ENCODE results near the gene TBC1D12.

TBC1D12 gene

DNA sequence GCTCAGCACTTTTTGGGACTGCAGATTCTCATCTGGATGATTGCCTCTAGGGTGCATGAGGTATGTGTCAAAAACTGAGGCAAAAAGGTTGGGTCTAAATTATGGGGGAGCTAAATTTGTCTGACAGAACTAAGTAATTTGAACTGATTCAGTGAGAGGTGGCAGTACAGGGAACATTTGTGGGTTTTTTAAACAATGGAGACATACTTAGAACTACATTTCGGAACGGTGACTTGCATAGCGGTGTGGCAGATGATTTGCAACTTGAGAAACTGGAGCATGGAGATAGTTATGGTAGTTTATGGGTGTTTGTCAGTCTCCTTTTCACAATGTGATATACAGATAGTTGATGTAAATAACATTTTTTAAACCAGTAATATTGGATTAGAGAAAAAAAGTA is 14.6 kb downstream of the TBC1D12 start:
- Histone ChIP-seq H3K27me3 (ENCODE audit: insufficient read depth, low read length) (no peaks in the 10 kb centered on the region), H3K36me3 (ENCODE audit: insufficient read depth, low read length) (no peaks in the 10 kb centered on the region), H3K9me3 (ENCODE audit: low read length) (no peaks in the 10 kb centered on the region), H2AFZ (ENCODE audit: low read depth, low read length) (no peak overlapping the region), H3K4me3 (ENCODE audit: low read length) (no peak overlapping the region), H3K4me1 (ENCODE audit: insufficient read depth, low read length) (no peaks in the 10 kb centered on the region)

DNA sequence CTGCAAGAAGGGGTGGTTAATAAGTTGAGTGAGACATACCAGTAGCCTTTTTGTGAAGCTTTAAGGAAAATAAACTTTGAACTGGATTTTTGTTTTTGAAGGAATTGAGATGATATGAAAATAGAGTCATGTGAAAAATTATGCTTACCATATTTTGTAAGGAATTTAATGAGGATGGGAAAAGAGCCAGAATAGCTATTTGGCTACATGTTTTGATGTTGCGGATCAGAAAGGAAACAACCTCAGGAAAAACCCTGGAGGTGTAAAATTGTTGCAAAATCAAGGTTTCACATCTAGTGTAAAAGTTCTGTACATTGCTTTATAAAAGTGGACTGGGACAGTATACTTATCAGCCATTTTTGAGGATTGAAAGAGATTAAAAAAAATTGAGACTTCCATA is 15.0 kb downstream of the TBC1D12 start:
- H3K36me3 ChIP-seq (ENCODE audit: insufficient read depth, low read length), result no peaks in the 10 kb centered on the region
- H3K4me3 ChIP-seq (ENCODE audit: low read length), result no peak overlapping the region
- no peaks in the 10 kb centered on the region for H3K4me1 ChIP-seq (ENCODE audit: insufficient read depth, low read length)
- no peaks in the 10 kb centered on the region for H3K9me3 ChIP-seq (ENCODE audit: low read length)
- no peak overlapping the region for H2AFZ ChIP-seq (ENCODE audit: low read depth, low read length)
- no peaks in the 10 kb centered on the region for H3K27me3 ChIP-seq (ENCODE audit: insufficient read depth, low read length)

DNA sequence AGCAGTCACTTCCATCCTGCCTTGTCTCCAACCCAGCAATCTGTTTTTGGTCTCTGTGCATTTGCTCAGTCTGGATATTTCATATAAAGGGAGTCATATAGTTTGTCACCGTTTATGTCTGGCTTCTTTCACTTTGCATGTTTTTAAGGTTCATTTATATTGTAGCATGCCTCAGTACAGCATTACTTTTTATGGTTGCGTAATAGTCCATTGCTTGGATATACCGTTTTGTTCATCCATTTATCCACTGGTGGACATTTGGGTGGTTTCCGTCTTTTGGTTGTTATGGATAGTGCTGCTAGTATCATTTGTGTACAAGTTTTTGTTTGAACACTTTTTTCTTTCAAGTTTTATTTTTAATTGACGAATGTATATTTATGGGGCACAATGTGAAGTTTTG is 18.2 kb downstream of the TBC1D12 start:
- no peaks in the 10 kb centered on the region for H3K27me3 ChIP-seq (ENCODE audit: insufficient read depth, low read length)
- no peak overlapping the region for H3K4me3 ChIP-seq (ENCODE audit: low read length)
- H2AFZ ChIP-seq (ENCODE audit: low read depth, low read length), result no peak overlapping the region
- no peaks in the 10 kb centered on the region for H3K9me3 ChIP-seq (ENCODE audit: low read length)
- no peaks in the 10 kb centered on the region for H3K4me1 ChIP-seq (ENCODE audit: insufficient read depth, low read length)
- no peaks in the 10 kb centered on the region for H3K36me3 ChIP-seq (ENCODE audit: insufficient read depth, low read length)

DNA sequence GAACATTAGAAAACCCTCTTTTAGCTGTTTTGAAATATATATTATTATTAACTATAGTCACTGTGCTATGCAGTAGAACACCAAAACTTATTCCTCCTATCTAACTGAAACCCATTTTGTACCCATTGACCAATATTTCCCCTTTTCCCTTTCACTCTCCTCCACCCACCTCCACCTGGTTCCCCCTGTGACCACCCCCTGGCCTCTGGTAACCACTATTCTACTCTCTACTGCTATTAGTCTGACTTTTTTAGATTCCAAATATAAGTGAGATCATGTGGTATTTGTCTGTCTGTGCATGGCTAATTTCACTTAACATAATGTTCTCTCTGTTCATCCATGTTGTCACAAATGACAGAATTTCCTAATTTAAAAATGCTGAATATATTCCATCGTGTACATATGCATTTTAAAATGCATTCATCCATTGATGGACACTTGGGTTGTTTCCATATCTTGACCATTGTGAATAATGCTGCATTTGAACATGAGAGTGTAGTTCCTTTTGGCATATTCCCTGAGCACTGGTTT is 18.7 kb downstream of the TBC1D12 start:
- Histone ChIP-seq H3K9me3 (ENCODE audit: low read length) (no peaks in the 10 kb centered on the region), H3K27me3 (ENCODE audit: insufficient read depth, low read length) (no peaks in the 10 kb centered on the region), H3K4me3 (ENCODE audit: low read length) (no peak overlapping the region), H3K36me3 (ENCODE audit: insufficient read depth, low read length) (no peaks in the 10 kb centered on the region), H2AFZ (ENCODE audit: low read depth, low read length) (no peak overlapping the region), H3K4me1 (ENCODE audit: insufficient read depth, low read length) (no peaks in the 10 kb centered on the region)

DNA sequence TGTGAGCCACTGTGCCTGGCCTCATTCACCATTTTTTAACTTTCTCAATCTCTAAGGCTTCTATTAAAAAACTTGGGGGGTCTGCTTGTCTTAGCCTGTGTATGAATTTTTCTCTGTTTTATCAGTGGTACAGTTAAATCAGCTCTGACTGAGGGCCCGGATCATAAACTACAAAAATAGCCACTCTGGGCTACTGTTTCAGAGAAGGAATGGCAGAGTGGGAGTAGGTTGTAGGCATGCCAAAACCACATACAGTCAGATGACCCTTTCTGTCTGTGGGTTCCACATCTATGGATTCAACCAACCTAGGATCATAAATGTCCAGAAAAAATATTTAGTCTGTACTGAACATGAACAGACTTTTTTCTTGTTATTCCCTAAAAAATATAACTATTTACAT is 21.3 kb downstream of the TBC1D12 start:
- no peaks in the 10 kb centered on the region for H3K36me3 ChIP-seq (ENCODE audit: insufficient read depth, low read length)

DNA sequence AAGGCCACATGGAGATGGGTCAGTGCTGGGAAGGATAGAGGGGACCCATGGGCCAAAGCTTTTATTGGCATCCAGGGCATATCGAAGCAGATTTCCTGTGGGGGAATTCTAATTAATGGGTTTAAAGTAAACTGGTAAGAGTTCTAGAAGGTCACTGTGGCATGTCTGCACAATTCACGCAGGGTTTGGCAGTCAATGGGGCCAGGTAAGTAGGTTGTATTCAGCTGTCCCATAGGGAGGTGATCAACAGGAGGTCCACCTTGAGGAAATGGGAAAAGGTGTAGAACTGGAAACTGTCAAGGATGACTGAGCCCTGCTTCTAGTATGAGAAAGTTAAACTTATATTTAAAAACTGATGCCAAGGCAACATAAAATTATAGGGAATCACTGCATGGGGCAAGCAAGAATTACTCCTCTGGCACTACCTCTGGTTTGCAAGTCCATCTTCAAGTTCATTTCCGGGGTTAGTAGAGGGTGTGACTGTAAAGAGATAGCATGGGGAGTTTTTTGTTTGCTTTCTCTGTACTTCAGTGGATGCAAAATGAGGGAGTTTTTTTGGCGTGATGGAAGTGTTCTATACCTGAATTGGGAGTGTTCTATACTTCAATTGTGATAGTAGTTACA is 22.5 kb downstream of the TBC1D12 start:
- no peak overlapping the region for H2AFZ ChIP-seq (ENCODE audit: low read depth, low read length)
- H3K27me3 ChIP-seq (ENCODE audit: insufficient read depth, low read length), result no peaks in the 10 kb centered on the region
- H3K9me3 ChIP-seq (ENCODE audit: low read length), result no peaks in the 10 kb centered on the region
- H3K4me1 ChIP-seq (ENCODE audit: insufficient read depth, low read length), result no peaks in the 10 kb centered on the region
- no peaks in the 10 kb centered on the region for H3K36me3 ChIP-seq (ENCODE audit: insufficient read depth, low read length)
- H3K4me3 ChIP-seq (ENCODE audit: low read length), result no peak overlapping the region

More for the DNA sequence above, 21.3 kb downstream of the TBC1D12 start:
- Histone ChIP-seq H3K4me3 (ENCODE audit: low read length) (no peak overlapping the region), H3K9me3 (ENCODE audit: low read length) (no peaks in the 10 kb centered on the region), H2AFZ (ENCODE audit: low read depth, low read length) (no peak overlapping the region), H3K27me3 (ENCODE audit: insufficient read depth, low read length) (no peaks in the 10 kb centered on the region), H3K4me1 (ENCODE audit: insufficient read depth, low read length) (no peaks in the 10 kb centered on the region)

DNA sequence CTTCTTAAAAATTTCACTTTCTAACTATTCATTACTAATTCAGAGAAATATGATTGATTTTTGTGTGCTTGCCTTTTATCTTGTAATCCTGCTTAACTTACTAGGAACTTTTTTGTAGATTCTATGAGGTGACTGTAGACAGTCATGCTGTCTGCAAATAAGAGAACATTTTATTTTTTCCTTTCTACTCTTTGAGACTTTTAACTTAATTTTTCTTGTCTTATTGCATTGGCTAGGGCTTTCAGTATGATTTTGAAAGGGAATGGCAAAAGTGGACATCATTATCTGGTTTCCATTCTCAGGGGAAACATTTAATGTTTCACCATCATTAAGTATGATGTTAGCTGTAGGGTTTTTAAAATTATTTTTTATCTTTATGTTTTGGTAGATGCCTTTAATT is 23.6 kb downstream of the TBC1D12 start:
- Histone ChIP-seq H2AFZ (ENCODE audit: low read depth, low read length) (no peak overlapping the region), H3K27me3 (ENCODE audit: insufficient read depth, low read length) (no peaks in the 10 kb centered on the region), H3K4me1 (ENCODE audit: insufficient read depth, low read length) (no peaks in the 10 kb centered on the region), H3K36me3 (ENCODE audit: insufficient read depth, low read length) (no peaks in the 10 kb centered on the region), H3K4me3 (ENCODE audit: low read length) (no peak overlapping the region), H3K9me3 (ENCODE audit: low read length) (no peaks in the 10 kb centered on the region)

DNA sequence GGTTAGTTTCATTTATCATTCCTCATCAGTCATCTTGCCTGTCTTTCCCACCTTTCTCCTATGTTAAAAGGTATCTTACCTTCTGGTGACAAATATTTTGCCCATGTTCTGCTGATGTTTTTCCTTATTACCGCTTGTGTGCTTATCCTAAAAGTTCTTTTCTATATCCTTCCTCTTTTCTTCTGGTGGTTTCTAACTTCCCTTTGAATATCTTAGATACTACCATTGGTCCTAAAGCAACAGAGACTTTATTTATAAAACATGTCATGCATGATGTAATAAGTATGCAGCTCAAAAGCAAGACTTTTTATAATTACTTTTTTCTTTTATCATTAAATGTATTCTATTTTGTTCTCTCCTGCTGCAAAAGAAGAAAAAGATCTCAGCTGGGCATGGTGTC is 24.8 kb downstream of the TBC1D12 start:
- H3K4me3 ChIP-seq (ENCODE audit: low read length), result no peak overlapping the region
- no peaks in the 10 kb centered on the region for H3K9me3 ChIP-seq (ENCODE audit: low read length)
- H3K36me3 ChIP-seq (ENCODE audit: insufficient read depth, low read length), result no peaks in the 10 kb centered on the region
- H3K4me1 ChIP-seq (ENCODE audit: insufficient read depth, low read length), result no peaks in the 10 kb centered on the region
- no peak overlapping the region for H2AFZ ChIP-seq (ENCODE audit: low read depth, low read length)
- H3K27me3 ChIP-seq (ENCODE audit: insufficient read depth, low read length), result no peaks in the 10 kb centered on the region

DNA sequence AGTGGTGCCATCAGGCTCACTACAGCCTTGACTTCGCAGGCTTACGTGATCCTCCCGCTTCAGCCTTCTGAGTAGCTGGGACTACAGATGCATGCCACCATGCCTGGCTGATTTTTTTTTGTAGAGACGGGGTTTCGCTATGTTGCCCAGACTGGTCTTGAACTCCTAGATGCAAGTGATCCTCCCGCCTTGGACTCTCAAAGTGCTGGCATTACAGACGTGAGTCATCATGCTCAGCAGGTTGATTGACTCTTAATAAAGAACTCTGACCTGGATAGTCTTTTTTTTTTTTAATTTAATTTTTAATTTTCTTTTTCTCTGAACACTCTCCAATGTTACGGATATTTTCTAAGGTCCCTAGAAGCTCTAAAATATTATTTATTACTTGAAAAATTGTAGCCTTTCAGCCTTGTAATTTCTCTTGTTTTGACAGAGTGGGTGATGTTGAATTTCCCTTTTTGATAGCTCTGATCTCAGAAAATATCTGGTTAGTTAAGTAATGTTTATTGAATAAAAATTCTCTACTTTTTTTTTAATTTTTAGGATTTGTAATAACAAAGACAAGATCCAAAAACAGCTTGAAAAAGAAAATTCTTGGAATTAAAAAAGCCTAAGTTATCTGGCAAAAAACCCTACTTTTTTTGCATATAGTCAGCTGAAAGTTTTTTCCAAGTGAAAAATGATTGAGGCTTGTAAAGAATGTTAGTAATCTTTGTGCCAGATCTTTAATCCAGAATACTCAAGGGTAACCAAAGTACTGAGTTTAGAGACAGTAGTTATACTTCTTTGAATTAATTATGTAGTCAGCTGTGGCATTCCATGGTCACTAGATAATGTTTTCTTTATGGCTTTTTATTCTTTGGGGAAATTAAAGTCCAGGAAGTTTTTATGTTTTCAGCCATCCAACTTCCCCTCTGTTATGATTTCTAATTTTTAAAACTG is 26.7 kb downstream of the TBC1D12 start:
- H3K36me3 ChIP-seq (ENCODE audit: insufficient read depth, low read length), result no peaks in the 10 kb centered on the region
- H3K4me1 ChIP-seq (ENCODE audit: insufficient read depth, low read length), result no peaks in the 10 kb centered on the region
- H3K4me3 ChIP-seq (ENCODE audit: low read length), result no peak overlapping the region
- no peaks in the 10 kb centered on the region for H3K27me3 ChIP-seq (ENCODE audit: insufficient read depth, low read length)
- H2AFZ ChIP-seq (ENCODE audit: low read depth, low read length), result no peak overlapping the region
- no peaks in the 10 kb centered on the region for H3K9me3 ChIP-seq (ENCODE audit: low read length)

DNA sequence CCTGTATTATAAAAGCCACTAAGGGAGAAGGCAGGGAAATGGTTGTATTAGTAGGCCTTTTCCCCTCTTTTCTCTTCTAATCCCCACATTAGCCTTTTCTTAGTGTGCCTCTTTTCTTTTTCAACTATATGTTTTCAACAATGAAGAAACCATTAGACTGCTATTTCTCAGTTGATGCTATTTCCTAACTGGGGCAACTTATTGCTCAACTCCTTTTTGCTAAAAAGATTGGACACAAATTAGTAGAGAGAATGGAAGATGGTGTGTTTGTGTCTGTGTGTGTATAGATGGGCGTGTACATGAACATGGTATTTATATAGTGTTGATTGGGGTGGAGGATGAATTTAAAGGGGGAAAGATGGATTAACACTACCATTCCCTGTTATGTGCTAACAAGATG is 28.4 kb downstream of the TBC1D12 start:
- Histone ChIP-seq H2AFZ (ENCODE audit: low read depth, low read length) (no peak overlapping the region), H3K4me1 (ENCODE audit: insufficient read depth, low read length) (no peaks in the 10 kb centered on the region), H3K4me3 (ENCODE audit: low read length) (no peak overlapping the region), H3K9me3 (ENCODE audit: low read length) (no peaks in the 10 kb centered on the region), H3K36me3 (ENCODE audit: insufficient read depth, low read length) (no peaks in the 10 kb centered on the region), H3K27me3 (ENCODE audit: insufficient read depth, low read length) (no peaks in the 10 kb centered on the region)

DNA sequence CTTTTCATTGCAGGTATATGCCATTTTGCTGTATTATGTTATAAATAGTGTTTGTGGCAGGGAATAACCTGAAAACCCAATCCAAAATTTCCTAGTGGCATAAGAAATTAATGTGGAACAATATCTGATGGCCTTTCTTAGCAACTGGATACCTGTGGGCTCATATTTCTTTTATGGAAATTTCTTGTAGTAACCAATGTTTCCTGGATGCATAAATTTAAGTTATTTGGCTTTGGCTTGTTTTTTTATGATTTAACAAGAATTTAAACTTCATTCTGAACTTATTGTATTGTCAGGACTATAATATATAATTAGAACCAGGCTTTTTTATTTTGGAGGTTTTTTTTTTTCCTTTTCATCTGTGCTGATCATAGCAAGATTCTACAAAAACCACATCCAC is 30.1 kb downstream of the TBC1D12 start:
- no peaks in the 10 kb centered on the region for H3K36me3 ChIP-seq (ENCODE audit: insufficient read depth, low read length)
- H2AFZ ChIP-seq (ENCODE audit: low read depth, low read length), result no peak overlapping the region
- H3K4me1 ChIP-seq (ENCODE audit: insufficient read depth, low read length), result no peaks in the 10 kb centered on the region
- H3K9me3 ChIP-seq (ENCODE audit: low read length), result no peaks in the 10 kb centered on the region
- H3K27me3 ChIP-seq (ENCODE audit: insufficient read depth, low read length), result no peaks in the 10 kb centered on the region
- H3K4me3 ChIP-seq (ENCODE audit: low read length), result no peak overlapping the region

DNA sequence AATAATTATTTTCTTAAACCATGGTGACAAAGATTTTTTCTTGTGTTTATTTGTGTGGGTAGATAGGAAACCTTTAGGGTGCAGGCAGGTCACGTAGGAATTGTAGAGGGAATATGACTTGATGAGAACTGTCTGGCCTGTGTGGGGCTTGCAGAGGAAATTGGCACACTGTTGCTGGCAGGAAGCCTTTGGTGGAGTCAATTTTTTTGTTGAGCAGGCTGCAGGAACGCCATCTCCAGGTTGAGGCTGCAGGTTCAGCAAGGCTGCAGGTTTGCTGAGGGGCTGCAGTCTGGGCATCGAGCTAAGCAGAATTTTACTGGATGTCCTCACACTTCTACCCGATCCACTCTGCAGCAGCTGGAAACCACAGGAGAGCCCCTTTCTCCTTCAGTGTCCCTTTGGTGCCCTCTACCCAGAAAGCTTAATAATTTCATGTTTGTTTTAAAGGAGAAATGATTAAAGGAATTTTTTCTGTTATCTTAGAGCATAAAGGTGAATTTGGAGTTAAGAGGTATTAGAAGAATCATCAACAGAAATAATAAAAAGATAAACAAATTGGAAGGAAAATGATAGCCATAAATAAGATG is 37.0 kb downstream of the TBC1D12 start:
- Histone ChIP-seq H2AFZ (ENCODE audit: low read depth, low read length) (no peak overlapping the region), H3K4me3 (ENCODE audit: low read length) (no peak overlapping the region), H3K27me3 (ENCODE audit: insufficient read depth, low read length) (no peaks in the 10 kb centered on the region)

DNA sequence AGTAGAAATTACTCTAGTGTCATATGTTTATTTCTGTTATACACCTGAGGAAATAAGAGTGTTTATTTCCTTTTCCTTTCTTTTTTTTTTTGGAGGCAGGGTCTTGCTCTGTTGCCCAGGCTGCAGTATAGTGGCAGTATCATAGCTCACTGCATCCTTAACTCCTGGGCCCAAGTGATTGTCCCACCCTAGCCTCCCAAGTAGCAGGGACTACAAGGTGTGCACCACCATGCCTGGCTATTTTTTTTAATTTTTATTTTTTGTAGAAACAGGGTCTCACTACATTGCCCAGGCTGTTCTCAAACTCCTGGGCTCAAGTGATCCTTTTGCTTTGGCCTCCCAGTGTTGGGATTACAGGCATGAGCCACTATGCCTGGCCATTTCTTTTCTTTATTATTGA is 37.8 kb downstream of the TBC1D12 start:
- Histone ChIP-seq H3K4me1 (ENCODE audit: insufficient read depth, low read length) (no peaks in the 10 kb centered on the region), H3K36me3 (ENCODE audit: insufficient read depth, low read length) (no peaks in the 10 kb centered on the region), H2AFZ (ENCODE audit: low read depth, low read length) (no peak overlapping the region)

More for the DNA sequence above, 37.0 kb downstream of the TBC1D12 start:
- Histone ChIP-seq H3K9me3 (ENCODE audit: low read length) (no peaks in the 10 kb centered on the region), H3K4me1 (ENCODE audit: insufficient read depth, low read length) (no peaks in the 10 kb centered on the region), H3K36me3 (ENCODE audit: insufficient read depth, low read length) (no peaks in the 10 kb centered on the region)

More for the DNA sequence above, 37.8 kb downstream of the TBC1D12 start:
- Histone ChIP-seq H3K4me3 (ENCODE audit: low read length) (no peak overlapping the region), H3K27me3 (ENCODE audit: insufficient read depth, low read length) (no peaks in the 10 kb centered on the region), H3K9me3 (ENCODE audit: low read length) (no peaks in the 10 kb centered on the region)
